Peyer's patch (tissue), 4 donors: ENCODE measurements around the gene ZNF691. TPM values are rescaled to one million over a fixed set of nuclear protein-coding genes. Genes with fewer than 3 reads are reported as not detected.
"Not testable (repeated sequence)": the region's sequence is repeated elsewhere in the genome, so short reads cannot be mapped to it uniquely, and the experiment has no call there.

Experiments used
- DNase-seq, 3 donors: peaks; one replicate each; pipeline ENCODE4 v3.0.0-alpha.2; 2017 to 2019
- H3K27ac ChIP-seq, 4 donors: fragments of 200-600 bp; sonication (generic); one replicate each; pipeline ENCODE4 v1.5.1; 2016 to 2019
- H3K27me3 ChIP-seq, 2 donors: fragments of 200-600 bp; sonication (generic); one replicate each; pipeline ENCODE4 v1.5.1; 2019
- H3K36me3 ChIP-seq, 3 donors: fragments of 200-600 bp; sonication (generic); one replicate each; pipeline ENCODE4 v1.5.1; 2016 to 2019
- H3K4me1 ChIP-seq, 4 donors: fragments of 200-600 bp; sonication (generic); one replicate each; pipeline ENCODE4 v1.5.1; 2016 to 2019
- H3K4me3 ChIP-seq, 4 donors: fragments of 200-600 bp; sonication (generic); 1 replicate in 3 of 4; 2 replicates in 1 of 4; pipeline ENCODE4 v1.5.1; 2016 to 2019; ENCODE audit warnings: mild to moderate bottlenecking in 1 of 4
- H3K9me3 ChIP-seq, 4 donors: fragments of 200-600 bp; sonication (generic); one replicate each; pipeline ENCODE4 v1.5.1; 2016 to 2019; ENCODE audit warnings: mild to moderate bottlenecking in 1 of 4
- POLR2A ChIP-seq, 2 donors: fragments of 450-650 bp; IDR thresholded peaks; one replicate each; pipeline ENCODE4 v1.5.1; 2017; ENCODE audit warnings: antibody characterized with exemption in 2 of 2, mild to moderate bottlenecking in 2 of 2, moderate library complexity in 2 of 2
- total RNA-seq, 4 donors: library from RNA; depleted of rRNA; stranded (reverse); fragments of >200 nt; gene quantifications; one replicate each; pipeline ENCODE4 v1.1.0, GENCODE V29; 2016
- TF ChIP-seq, protein P1 (sequence below), 6 experiments: fragments of 450-650 bp in 4 of 6; fragments of 200-600 bp in 2 of 6; sonication (generic) in 1 of 6; IDR thresholded peaks; one replicate each; pipeline ENCODE4 v1.5.1; 2017 to 2019; ENCODE audit warnings: antibody characterized with exemption in 6 of 6, mild to moderate bottlenecking in 3 of 6, moderate library complexity in 1 of 6

Gene ZNF691
- total RNA-seq, 4 donors from 2014 or later, result 3.3 to 19.0 (median 10.8) TPM

GRCh38 chr1:42806593-42806992 is 39.8 kb upstream of the ZNF691 start:
- Histone ChIP-seq H3K4me1 (no peaks in the 10 kb centered on the region), H3K27me3 (no peaks in the 10 kb centered on the region), H3K36me3 (no peaks in the 10 kb centered on the region), H3K9me3 (no peaks in the 10 kb centered on the region), H3K27ac (no peak overlapping the region), H3K4me3 (no peak overlapping the region)
- no peak for TF ChIP-seq POLR2A (IDR thresholded peaks at IDR 0.05)
- TF ChIP-seq, protein P1, sequence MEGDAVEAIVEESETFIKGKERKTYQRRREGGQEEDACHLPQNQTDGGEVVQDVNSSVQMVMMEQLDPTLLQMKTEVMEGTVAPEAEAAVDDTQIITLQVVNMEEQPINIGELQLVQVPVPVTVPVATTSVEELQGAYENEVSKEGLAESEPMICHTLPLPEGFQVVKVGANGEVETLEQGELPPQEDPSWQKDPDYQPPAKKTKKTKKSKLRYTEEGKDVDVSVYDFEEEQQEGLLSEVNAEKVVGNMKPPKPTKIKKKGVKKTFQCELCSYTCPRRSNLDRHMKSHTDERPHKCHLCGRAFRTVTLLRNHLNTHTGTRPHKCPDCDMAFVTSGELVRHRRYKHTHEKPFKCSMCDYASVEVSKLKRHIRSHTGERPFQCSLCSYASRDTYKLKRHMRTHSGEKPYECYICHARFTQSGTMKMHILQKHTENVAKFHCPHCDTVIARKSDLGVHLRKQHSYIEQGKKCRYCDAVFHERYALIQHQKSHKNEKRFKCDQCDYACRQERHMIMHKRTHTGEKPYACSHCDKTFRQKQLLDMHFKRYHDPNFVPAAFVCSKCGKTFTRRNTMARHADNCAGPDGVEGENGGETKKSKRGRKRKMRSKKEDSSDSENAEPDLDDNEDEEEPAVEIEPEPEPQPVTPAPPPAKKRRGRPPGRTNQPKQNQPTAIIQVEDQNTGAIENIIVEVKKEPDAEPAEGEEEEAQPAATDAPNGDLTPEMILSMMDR (IDR thresholded peaks at IDR 0.05), result no peak
- no peak for DNase-seq

- DNase-seq, result no peak
- TF ChIP-seq, protein P1 (IDR thresholded peaks at IDR 0.05), result no peak
- no peak for TF ChIP-seq POLR2A (IDR thresholded peaks at IDR 0.05)
Observed at GRCh38 chr1:42807056-42807668, 39.3 kb upstream of the ZNF691 start.

GRCh38 chr1:42814815-42815214 is 31.6 kb upstream of the ZNF691 start:
- DNase-seq, H3K36me3 ChIP-seq, H3K27me3 ChIP-seq, H3K27ac ChIP-seq, H3K4me1 ChIP-seq, H3K4me3 ChIP-seq, H3K9me3 ChIP-seq: not testable (repeated sequence)

More at GRCh38 chr1:42807056-42807668, 39.3 kb upstream of the ZNF691 start:
- Histone ChIP-seq H3K9me3 (no peaks in the 10 kb centered on the region), H3K27me3 (no peaks in the 10 kb centered on the region), H3K27ac (no peak overlapping the region), H3K4me1 (no peaks in the 10 kb centered on the region), H3K36me3 (no peaks in the 10 kb centered on the region), H3K4me3 (no peak overlapping the region)

GRCh38 chr1:42815941-42816584 is 30.4 kb upstream of the ZNF691 start:
- Histone ChIP-seq H3K9me3 (no peaks in the 10 kb centered on the region), H3K4me3 (peak overlapping the region; percentile 64 to 95 (median 80)), H3K36me3 (no peaks in the 10 kb centered on the region), H3K27ac (peak overlapping the region; percentile 92 to 98 (median 96)), H3K27me3 (no peaks in the 10 kb centered on the region), H3K4me1 (peaks cover 0 to 7% (median 2%) of the 10 kb centered on the region in 4 donors)
- TF ChIP-seq, protein P1 (IDR thresholded peaks at IDR 0.05), result no peak
- TF ChIP-seq POLR2A (IDR thresholded peaks at IDR 0.05), result no peak
- DNase-seq, result no peak

DNA sequence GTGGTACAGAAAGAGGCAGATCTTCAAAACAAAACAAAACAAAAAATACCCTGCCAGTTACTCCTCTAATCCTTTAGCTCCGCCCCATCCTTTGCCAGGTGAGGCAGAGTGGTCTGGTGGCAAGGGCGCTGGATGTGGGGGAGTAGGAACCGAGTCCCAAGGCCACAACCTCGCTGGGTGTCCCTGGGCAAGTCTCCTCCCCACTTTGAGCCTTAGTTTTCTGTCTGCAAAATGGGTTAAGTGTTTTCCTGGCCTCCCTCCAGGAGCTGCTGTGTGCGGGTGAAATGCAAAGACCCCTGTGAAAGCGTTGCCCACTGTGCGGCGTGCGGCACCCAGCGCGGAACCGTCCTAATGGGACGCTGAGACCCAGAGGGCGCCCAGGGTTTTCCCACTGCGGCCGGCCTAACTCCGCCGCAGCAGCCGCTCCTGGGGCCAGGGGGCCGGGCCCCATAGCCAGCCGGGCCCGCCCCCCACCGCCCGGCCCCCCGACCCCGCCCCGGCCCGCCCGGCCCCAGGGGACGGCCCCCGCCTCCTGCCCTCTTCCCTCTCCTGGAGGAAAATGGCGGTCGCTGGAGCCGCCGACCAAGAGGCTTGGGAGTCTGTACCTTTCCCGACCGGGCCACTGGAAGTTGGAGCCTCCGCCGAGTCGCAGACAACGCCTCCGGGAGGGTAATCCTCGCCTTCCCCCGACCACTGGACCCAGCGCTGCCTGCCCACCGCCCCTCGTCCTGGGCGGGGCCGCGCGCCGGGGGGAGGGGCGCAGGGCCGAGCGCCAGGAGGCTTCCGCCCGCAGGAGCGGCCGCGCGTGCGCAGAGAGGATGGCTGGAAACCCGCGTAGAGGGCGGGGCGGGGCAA is 29.6 kb upstream of the ZNF691 start, which contains the start of the genes ERMAP and SVBP:
TSS of gene ERMAP (plus strand) at position 538 of the 855 bp plus-strand sequence. CDS start 13,327 bp downstream, outside the sequence.
TSS of gene SVBP (minus strand) at position 813 of the 855 bp plus-strand sequence. CDS start 853 bp downstream, outside the sequence.
- Histone ChIP-seq H3K4me1 (peaks cover 0 to 7% (median 2%) of the 10 kb centered on the region in 4 donors), H3K36me3 (no peaks in the 10 kb centered on the region), H3K27me3 (no peaks in the 10 kb centered on the region), H3K9me3 (no peaks in the 10 kb centered on the region), H3K4me3 (peak within 1 kb of the TSS; percentile 64 to 95 (median 80)), H3K27ac (peak within 1 kb of the TSS; percentile 92 to 98 (median 96))
- peak; percentile 92 to 98 (median 97) for DNase-seq
- TF ChIP-seq, protein P1 (IDR thresholded peaks at IDR 0.05), result no peak
- TF ChIP-seq POLR2A (IDR thresholded peaks at IDR 0.05), result peak in 1 of 2 donors; percentile 35
